ENCODE results near the gene GNB4. TPM values are rescaled to one million over a fixed set of nuclear protein-coding genes. Genes with fewer than 3 reads are reported as not detected.

The GNB4 gene
- total and polyA plus RNA-seq, 2 donors (not counting 1 experiment from before 2014, with no cell fraction given), result 7.6 to 24.6 TPM

GRCh38 chr3:179446501-179446900 is 4.8 kb downstream of the GNB4 start:
- Histone ChIP-seq H3K27ac (ENCODE audit: low read length in 2 of 2) (no peak overlapping the region), H3K36me3 (replicated peaks in 1 of 2; ENCODE audit: control extremely low read depth in 1 of 2, control insufficient read depth in 1 of 2, extremely low read depth in 1 of 2, insufficient read depth in 2 of 2, low read length in 1 of 2) (peaks cover 0 to 5% of the 10 kb centered on the region in 2 experiments), H4K20me1 (ENCODE audit: control insufficient read depth, insufficient read depth, low read length, poor library complexity, severe bottlenecking) (peaks cover 35% of the 10 kb centered on the region), H3K4me2 (replicated peaks; ENCODE audit: low read depth, low read length, poor library complexity, severe bottlenecking) (no peak overlapping the region), H3K9me3 (ENCODE audit: control extremely low read depth in 1 of 3, control insufficient read depth in 2 of 3, insufficient read depth in 1 of 3, low read length in 2 of 3) (no peaks in the 10 kb centered on the region), H3K27me3 (replicated peaks in 1 of 4; ENCODE audit: control extremely low read depth in 1 of 4, control insufficient read depth in 3 of 4, insufficient read depth in 4 of 4, low read length in 3 of 4) (no peaks in the 10 kb centered on the region), H3K4me3 (ENCODE audit: control extremely low read depth in 1 of 5, extremely low read depth in 1 of 5, insufficient read depth in 1 of 5, low read depth in 2 of 5, low read length in 4 of 5) (no peak overlapping the region), H3K79me2 (ENCODE audit: control insufficient read depth, insufficient read depth, low read length) (peaks cover 93% of the 10 kb centered on the region), H3K4me1 (ENCODE audit: control insufficient read depth in 2 of 2, insufficient read depth in 2 of 2, low read length in 2 of 2) (peaks cover 10 to 13% of the 10 kb centered on the region in 2 donors), H2AFZ (ENCODE audit: insufficient read depth, low read depth, low read length, poor library complexity, severe bottlenecking) (no peak overlapping the region), H3K9ac (ENCODE audit: low read length) (no peak overlapping the region)
- intact Hi-C loops (cut with micrococcal nuclease), result loop anchor here (1.0 kb wide), 1 partner anchor 112 kb away; no protein-coding TSS in a partner anchor
- POLR2A ChIA-PET, result interaction anchor here (0.6 kb wide), 1 partner anchor 20 kb away, joined by 6 read pairs; no protein-coding TSS in a partner anchor
- H3K9me3 Mint-ChIP-seq (ENCODE audit: insufficient read depth), result no peaks in the 10 kb centered on the region
- DNase-seq, result peak; percentile 46
- no peaks in the 10 kb centered on the region for H3K27me3 Mint-ChIP-seq
- no peak overlapping the region for H3K4me3 Mint-ChIP-seq
- WGBS (ENCODE audit: insufficient coverage), result 73% methylated on average over 4 of the region's 7 CpGs
- CTCF ChIA-PET, result interaction anchor here (1.0 to 1.3 kb wide), 4 partner anchors 18 to 116 kb away, joined by 3 to 7 read pairs (median 4); partner anchors contain the start of gene ACTL6A
- ATAC-seq (ENCODE audit: low read depth), result no peak
- TF ChIP-seq EZH2 (IDR thresholded peaks at IDR 0.05; ENCODE audit: borderline replicate concordance, insufficient read depth, low read depth, low read length, poor library complexity, severe bottlenecking) (no peak), CTCF (IDR thresholded peaks at IDR 0.05) (no peak)
- H3K4me1 Mint-ChIP-seq, result peaks cover 32% of the 10 kb centered on the region
- no peak overlapping the region for H3K27ac Mint-ChIP-seq

- H3K4me3 ChIP-seq (ENCODE audit: control extremely low read depth in 1 of 5, extremely low read depth in 1 of 5, insufficient read depth in 1 of 5, low read depth in 2 of 5, low read length in 4 of 5), result peak overlapping the region in 4 of 5 experiments; percentile 1 to 60 (median 36)
- H3K27ac ChIP-seq (ENCODE audit: low read length in 2 of 2), result peak overlapping the region; percentile 73 to 84
- peaks cover 44% of the 10 kb centered on the region for H3K4me1 Mint-ChIP-seq
- H3K4me2 ChIP-seq (replicated peaks; ENCODE audit: low read depth, low read length, poor library complexity, severe bottlenecking), result peak overlapping the region; percentile 70
- no peaks in the 10 kb centered on the region for H3K9me3 Mint-ChIP-seq (ENCODE audit: insufficient read depth)
- H3K4me1 ChIP-seq (ENCODE audit: control insufficient read depth in 2 of 2, insufficient read depth in 2 of 2, low read length in 2 of 2), result peaks cover 33 to 45% of the 10 kb centered on the region in 2 donors
- peak overlapping the region; percentile 22 for H2AFZ ChIP-seq (ENCODE audit: insufficient read depth, low read depth, low read length, poor library complexity, severe bottlenecking)
- no peaks in the 10 kb centered on the region for H3K36me3 ChIP-seq (replicated peaks in 1 of 2; ENCODE audit: control extremely low read depth in 1 of 2, control insufficient read depth in 1 of 2, extremely low read depth in 1 of 2, insufficient read depth in 2 of 2, low read length in 1 of 2)
- no peaks in the 10 kb centered on the region for H3K27me3 Mint-ChIP-seq
- TF ChIP-seq EZH2 (IDR thresholded peaks at IDR 0.05; ENCODE audit: borderline replicate concordance, insufficient read depth, low read depth, low read length, poor library complexity, severe bottlenecking) (no peak), CTCF (IDR thresholded peaks at IDR 0.05) (no peak)
- ChIA-PET CTCF (interaction anchor here (1.0 to 2.0 kb wide), 2 partner anchors 9 to 12 kb away, joined by 3 to 6 read pairs; partner anchors contain the start of gene GNB4), POLR2A (interaction anchor here (1.5 kb wide), 1 partner anchor 12 kb away, joined by 5 read pairs; the partner anchor contains the start of gene GNB4)
- WGBS (ENCODE audit: insufficient coverage), result no CpG with 5 or more reads among the region's 5 CpGs
- intact Hi-C loops (cut with micrococcal nuclease), result loop anchor here (1.0 to 10.0 kb wide), 3 partner anchors 12 to 292 kb away; partner anchors contain the start of gene GNB4
- no peaks in the 10 kb centered on the region for H3K27me3 ChIP-seq (replicated peaks in 1 of 4; ENCODE audit: control extremely low read depth in 1 of 4, control insufficient read depth in 3 of 4, insufficient read depth in 4 of 4, low read length in 3 of 4)
- H3K9me3 ChIP-seq (ENCODE audit: control extremely low read depth in 1 of 3, control insufficient read depth in 2 of 3, insufficient read depth in 1 of 3, low read length in 2 of 3), result no peaks in the 10 kb centered on the region
- H4K20me1 ChIP-seq (ENCODE audit: control insufficient read depth, insufficient read depth, low read length, poor library complexity, severe bottlenecking), result peaks cover 3% of the 10 kb centered on the region
- H3K79me2 ChIP-seq (ENCODE audit: control insufficient read depth, insufficient read depth, low read length), result peaks cover 73% of the 10 kb centered on the region
- peak; percentile 92 for ATAC-seq (ENCODE audit: low read depth)
- peak overlapping the region; percentile 89 for H3K27ac Mint-ChIP-seq
- H3K9ac ChIP-seq (ENCODE audit: low read length), result peak overlapping the region; percentile 50
- peak overlapping the region; percentile 72 for H3K4me3 Mint-ChIP-seq
- peak; percentile 94 for DNase-seq
Measured at GRCh38 chr3:179438841-179439240, 12.4 kb downstream of the GNB4 start.

Data from B cell (primary cell).